Activated naive CD8-positive, alpha-beta T cell treated with anti-CD3 and anti-CD28 coated beads, Interleukin-2, amount 50 U/mL, for 24 hours (primary cell): ENCODE results near the gene NRTN.
"Not testable (repeated sequence)": the region's sequence is repeated elsewhere in the genome, so short reads cannot be mapped to it uniquely, and the experiment has no call there.

Experiments used
- ATAC-seq: fragments of 150-1000 bp; cut with Tn5 transposase; one replicate; pipeline ENCODE4 v1.10.0; 2021
- DNase-seq: peaks from one replicate; pipeline ENCODE4 v3.0.0; 2021
- H3K27ac Mint-ChIP-seq: one replicate; pipeline ENCODE4 v1.8.0; 2021; ENCODE audit warnings: mild to moderate bottlenecking, mixed read lengths
- H3K27me3 Mint-ChIP-seq: one replicate; pipeline ENCODE4 v1.8.0; 2021; ENCODE audit warnings: mixed read lengths
- H3K36me3 Mint-ChIP-seq: one replicate; pipeline ENCODE4 v1.8.0; 2021; ENCODE audit warnings: low read depth, mixed read lengths
- H3K4me1 Mint-ChIP-seq: one replicate; pipeline ENCODE4 v1.8.0; 2021; ENCODE audit warnings: mixed read lengths
- H3K4me3 Mint-ChIP-seq: one replicate; pipeline ENCODE4 v1.8.0; 2021; ENCODE audit warnings: mild to moderate bottlenecking, moderate library complexity, mixed read lengths
- H3K9me3 Mint-ChIP-seq: one replicate; pipeline ENCODE4 v1.8.0; 2021; ENCODE audit warnings: mixed read lengths

Gene NRTN

GRCh38 chr19:5854121-5854520 is 49.3 kb downstream of the NRTN start:
- H3K9me3 Mint-ChIP-seq, ATAC-seq, H3K4me3 Mint-ChIP-seq, H3K27me3 Mint-ChIP-seq, H3K4me1 Mint-ChIP-seq, H3K36me3 Mint-ChIP-seq, H3K27ac Mint-ChIP-seq, DNase-seq: not testable (repeated sequence)

DNA sequence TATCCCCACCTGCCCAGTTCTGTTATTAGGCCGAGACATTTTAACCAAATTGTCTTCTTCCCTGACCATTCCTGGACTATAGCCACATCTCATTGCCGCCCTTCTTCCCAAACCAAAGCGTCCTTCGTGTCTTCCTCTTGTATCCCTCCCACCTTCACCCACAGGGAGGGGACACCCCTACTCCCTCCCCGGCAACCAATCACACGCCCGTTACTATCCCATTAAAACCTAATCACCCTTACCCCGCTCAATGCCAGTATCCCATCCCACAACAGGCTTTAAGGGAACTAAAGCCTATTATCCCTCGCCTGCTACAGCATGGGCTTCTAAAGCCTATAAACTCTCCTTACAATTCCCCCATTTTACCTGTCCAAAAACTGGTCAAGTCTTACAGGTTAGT is 50.3 kb downstream of the NRTN start:
- not testable (repeated sequence) for DNase-seq, H3K27ac Mint-ChIP-seq, H3K27me3 Mint-ChIP-seq, H3K4me3 Mint-ChIP-seq, H3K9me3 Mint-ChIP-seq, H3K4me1 Mint-ChIP-seq, H3K36me3 Mint-ChIP-seq, ATAC-seq

- Mint-ChIP-seq H3K4me3 (no peak overlapping the region), H3K4me1 (no peaks in the 10 kb centered on the region), H3K36me3 (no peaks in the 10 kb centered on the region), H3K27ac (no peak overlapping the region), H3K27me3 (peaks cover 2% of the 10 kb centered on the region), H3K9me3 (no peaks in the 10 kb centered on the region)
- no peak for ATAC-seq
- no peak for DNase-seq
These were observed 52.6 kb downstream of the NRTN start for GRCh38 chr19:5857203-5858081.

DNA sequence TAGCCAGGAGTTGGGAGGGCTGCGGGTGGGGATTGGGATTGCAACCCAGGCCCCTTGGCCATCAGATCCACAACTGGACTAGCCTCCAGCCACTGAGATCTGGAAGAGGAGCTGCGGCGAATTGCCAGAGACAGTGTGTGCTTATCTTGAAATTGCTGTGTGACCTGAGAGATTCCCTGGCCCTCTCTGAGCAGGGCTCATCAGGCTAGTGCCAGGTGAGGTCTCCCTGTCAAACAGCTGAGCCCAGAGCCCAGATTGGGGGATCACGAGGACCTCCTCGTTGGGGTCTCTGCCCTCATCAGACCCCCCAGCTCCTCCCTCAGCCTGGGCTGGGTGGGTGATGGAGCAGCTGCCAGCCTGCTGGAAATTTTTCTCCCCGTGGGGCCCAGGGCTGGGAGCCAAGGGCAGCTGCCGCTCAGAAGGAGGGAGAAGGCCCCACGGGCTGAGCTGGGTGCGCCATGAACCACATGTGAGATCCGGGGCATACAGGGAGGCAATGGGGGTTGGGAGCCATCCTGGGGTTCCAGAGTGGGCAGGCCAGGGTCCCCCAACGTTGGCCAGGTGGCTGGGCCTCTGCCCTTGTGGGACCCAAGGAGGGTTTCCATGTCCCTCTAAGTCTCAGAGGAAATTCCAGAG is 58.3 kb downstream of the NRTN start:
- Mint-ChIP-seq H3K36me3 (no peaks in the 10 kb centered on the region), H3K27me3 (peaks cover 5% of the 10 kb centered on the region), H3K27ac (no peak overlapping the region), H3K9me3 (no peaks in the 10 kb centered on the region), H3K4me1 (no peaks in the 10 kb centered on the region), H3K4me3 (no peak overlapping the region)
- ATAC-seq (no peak), DNase-seq (no peak)

DNA sequence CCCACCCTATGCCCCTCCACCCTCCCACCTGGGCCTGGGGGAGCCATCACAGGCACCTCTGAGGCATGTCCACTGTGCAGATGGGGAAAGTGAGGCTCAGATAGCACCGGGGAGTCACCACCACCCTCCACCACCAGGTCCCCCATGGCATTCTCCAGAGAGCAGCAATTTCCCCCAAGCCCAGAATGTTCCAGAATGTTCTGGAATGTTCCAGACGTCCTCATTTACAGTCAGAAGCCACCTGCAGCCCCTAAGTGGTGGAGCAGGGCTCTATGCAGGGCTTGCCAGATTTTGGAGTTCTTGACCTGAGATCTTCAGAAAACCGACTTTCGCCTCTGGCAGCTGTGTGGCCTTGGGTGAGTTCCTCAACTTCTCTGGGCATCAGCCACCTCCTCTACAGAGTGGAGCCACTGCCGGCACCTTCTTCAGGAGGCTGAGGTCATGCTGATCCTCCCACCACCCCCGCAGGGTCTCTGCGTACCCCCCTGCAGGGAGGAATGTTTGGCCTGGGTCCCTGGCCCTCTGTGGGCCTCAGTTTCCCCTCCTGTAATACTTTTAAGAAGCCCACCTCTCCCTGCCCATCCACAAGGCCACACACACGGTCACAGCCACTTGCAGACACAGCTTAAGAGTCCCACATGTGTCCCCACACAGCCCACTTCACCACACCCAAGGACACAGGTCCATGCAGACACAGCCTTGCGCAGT is 59.3 kb downstream of the NRTN start:
- Mint-ChIP-seq H3K9me3 (no peaks in the 10 kb centered on the region), H3K27ac (no peak overlapping the region), H3K4me3 (no peak overlapping the region), H3K36me3 (no peaks in the 10 kb centered on the region), H3K27me3 (peaks cover 5% of the 10 kb centered on the region), H3K4me1 (no peaks in the 10 kb centered on the region)
- ATAC-seq (no peak), DNase-seq (no peak)

- Mint-ChIP-seq H3K36me3 (no peaks in the 10 kb centered on the region), H3K27me3 (peaks cover 5% of the 10 kb centered on the region), H3K9me3 (no peaks in the 10 kb centered on the region), H3K4me1 (no peaks in the 10 kb centered on the region), H3K4me3 (no peak overlapping the region), H3K27ac (peak overlapping the region; percentile 59)
- DNase-seq = no peak
- no peak for ATAC-seq
These were observed 60.0 kb downstream of the NRTN start for GRCh38 chr19:5864725-5865486.

- no peak overlapping the region for H3K4me3 Mint-ChIP-seq
- no peaks in the 10 kb centered on the region for H3K9me3 Mint-ChIP-seq
- no peak overlapping the region for H3K27ac Mint-ChIP-seq
- no peak for ATAC-seq
- H3K27me3 Mint-ChIP-seq = peaks cover 3% of the 10 kb centered on the region
- no peaks in the 10 kb centered on the region for H3K4me1 Mint-ChIP-seq
- DNase-seq = no peak
- H3K36me3 Mint-ChIP-seq = no peaks in the 10 kb centered on the region
These were observed 60.9 kb downstream of the NRTN start for GRCh38 chr19:5865772-5866171.

- no peak for DNase-seq
- Mint-ChIP-seq H3K4me3 (no peak overlapping the region), H3K27me3 (peaks cover 5% of the 10 kb centered on the region), H3K36me3 (no peaks in the 10 kb centered on the region), H3K4me1 (no peaks in the 10 kb centered on the region), H3K9me3 (no peaks in the 10 kb centered on the region), H3K27ac (no peak overlapping the region)
- ATAC-seq = no peak
These were observed 62.6 kb downstream of the NRTN start for GRCh38 chr19:5867201-5868136.

DNA sequence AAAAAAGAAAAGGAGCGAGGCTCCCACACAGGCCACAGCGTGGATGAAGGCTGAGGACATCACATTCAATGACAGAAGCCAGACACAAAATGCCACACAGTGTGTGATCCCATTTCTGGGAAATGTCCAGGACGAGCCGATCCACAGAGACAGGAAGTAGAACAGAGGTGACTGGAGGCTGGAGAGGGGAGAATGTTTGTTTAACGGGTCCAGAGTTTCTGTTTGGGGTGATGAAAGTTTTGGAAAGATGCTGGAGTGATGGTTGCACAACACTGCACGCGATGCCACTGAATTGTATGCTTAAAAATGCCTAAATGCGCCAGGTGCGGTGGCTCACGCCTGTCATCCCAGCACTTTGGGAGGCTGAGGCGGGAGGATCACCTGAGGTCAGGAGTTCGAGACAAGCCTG is 66.1 kb downstream of the NRTN start:
- peaks cover 2% of the 10 kb centered on the region for H3K27me3 Mint-ChIP-seq
- no peak overlapping the region for H3K27ac Mint-ChIP-seq
- no peaks in the 10 kb centered on the region for H3K36me3 Mint-ChIP-seq
- H3K4me1 Mint-ChIP-seq = no peaks in the 10 kb centered on the region
- H3K4me3 Mint-ChIP-seq = no peak overlapping the region
- no peak for DNase-seq
- ATAC-seq = no peak
- no peaks in the 10 kb centered on the region for H3K9me3 Mint-ChIP-seq

DNA sequence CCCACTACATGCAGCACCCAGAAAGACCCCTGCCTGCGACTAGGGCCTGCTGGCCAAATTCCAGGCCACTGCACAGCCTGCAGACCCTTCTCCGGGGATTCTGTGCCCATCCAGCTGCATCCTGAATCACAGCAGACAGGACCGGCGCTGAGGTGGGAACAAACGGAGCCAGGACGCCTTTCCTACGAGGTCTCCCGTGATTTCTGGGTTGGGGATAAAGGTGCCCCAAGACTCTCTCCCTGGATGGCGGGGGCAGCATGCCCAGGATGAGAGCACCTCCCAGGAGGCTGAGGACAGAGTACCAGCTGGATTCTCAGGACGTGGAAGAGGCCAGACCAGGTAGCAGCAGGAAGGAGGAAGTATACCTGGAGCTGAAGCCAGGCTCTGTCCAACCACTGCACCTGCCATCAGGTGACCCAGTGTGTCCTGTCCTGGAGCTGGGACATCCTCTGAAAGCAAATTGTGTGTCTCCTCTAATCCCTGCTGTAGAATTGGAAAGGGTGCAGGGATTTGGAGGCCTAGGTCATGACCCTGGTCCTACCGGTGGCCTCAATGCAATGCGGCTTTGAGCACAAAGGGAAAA is 68.8 kb downstream of the NRTN start:
- no peaks in the 10 kb centered on the region for H3K4me1 Mint-ChIP-seq
- no peak overlapping the region for H3K27ac Mint-ChIP-seq
- ATAC-seq (no peak), DNase-seq (no peak)
- H3K9me3 Mint-ChIP-seq = no peaks in the 10 kb centered on the region
- H3K27me3 Mint-ChIP-seq = peaks cover 2% of the 10 kb centered on the region
- no peaks in the 10 kb centered on the region for H3K36me3 Mint-ChIP-seq
- H3K4me3 Mint-ChIP-seq = no peak overlapping the region

- ATAC-seq, H3K36me3 Mint-ChIP-seq, H3K27ac Mint-ChIP-seq, H3K9me3 Mint-ChIP-seq, H3K4me1 Mint-ChIP-seq, DNase-seq, H3K4me3 Mint-ChIP-seq: not testable (repeated sequence)
- peaks cover 10% of the 10 kb centered on the region for H3K27me3 Mint-ChIP-seq
These were observed 69.6 kb downstream of the NRTN start for GRCh38 chr19:5874496-5874895.

DNA sequence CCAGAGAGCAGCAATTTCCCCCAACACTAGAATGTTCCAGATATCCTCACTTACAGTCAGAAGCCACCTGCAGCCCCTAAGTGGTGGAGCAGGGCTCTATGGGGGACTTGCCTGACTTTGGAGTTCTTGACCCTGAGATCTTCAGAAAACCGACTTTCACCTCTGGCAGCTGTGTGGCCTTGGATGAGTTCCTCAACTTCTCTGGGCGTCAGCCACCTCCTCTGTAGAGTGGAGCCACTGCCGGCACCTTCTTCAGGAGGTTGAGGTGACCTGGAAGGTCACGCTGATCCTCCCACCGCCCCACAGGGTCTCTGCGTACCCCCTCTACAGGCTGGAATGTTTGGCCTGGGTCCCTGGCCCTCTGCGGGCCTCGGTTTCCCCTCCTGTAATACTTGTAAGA is 72.6 kb downstream of the NRTN start:
- Mint-ChIP-seq H3K27me3 (peaks cover 16% of the 10 kb centered on the region), H3K4me3 (no peak overlapping the region), H3K4me1 (no peaks in the 10 kb centered on the region), H3K36me3 (no peaks in the 10 kb centered on the region), H3K9me3 (no peaks in the 10 kb centered on the region), H3K27ac (no peak overlapping the region)
- ATAC-seq (no peak), DNase-seq (no peak)

GRCh38 chr19:5877882-5878281 is 73.0 kb downstream of the NRTN start:
- peaks cover 16% of the 10 kb centered on the region for H3K27me3 Mint-ChIP-seq
- no peaks in the 10 kb centered on the region for H3K9me3 Mint-ChIP-seq
- no peaks in the 10 kb centered on the region for H3K4me1 Mint-ChIP-seq
- H3K27ac Mint-ChIP-seq = no peak overlapping the region
- H3K4me3 Mint-ChIP-seq = no peak overlapping the region
- H3K36me3 Mint-ChIP-seq = no peaks in the 10 kb centered on the region
- no peak for DNase-seq
- ATAC-seq = no peak
